HG03342 (cell line): Measurements from ENCODE around the gene ZNRF3.

Source experiments
- ATAC-seq: cut with Tn5 transposase; IDR thresholded peaks from one replicate; pipeline ENCODE4 v1.9.1; 2021; ENCODE audit warnings: mild to moderate bottlenecking, moderate library complexity; ENCODE audit not compliant: unreplicated experiment

ZNRF3 gene

GRCh38 chr22:29054251-29054767 lies 170.9 kb downstream of the ZNRF3 start:
- ATAC-seq = no peak

GRCh38 chr22:29055192-29055830 lies 171.9 kb downstream of the ZNRF3 start:
- no peak for ATAC-seq

GRCh38 chr22:29056472-29056871 lies 173.1 kb downstream of the ZNRF3 start:
- ATAC-seq = no peak

GRCh38 chr22:29060251-29060869 lies 177.0 kb downstream of the ZNRF3 start:
- ATAC-seq = no peak

GRCh38 chr22:29060931-29061330 lies 177.6 kb downstream of the ZNRF3 start:
- ATAC-seq = no peak

GRCh38 chr22:29061773-29062172 lies 178.4 kb downstream of the ZNRF3 start, which contains the start of gene C22orf31:
C22orf31 (minus strand) TSS chr22:29061831; CDS start chr22:29061792, 39 bp downstream.
- ATAC-seq = no peak

GRCh38 chr22:29062286-29062821 lies 179.0 kb downstream of the ZNRF3 start:
- ATAC-seq = no peak

- ATAC-seq = no peak
These were observed 182.3 kb downstream of the ZNRF3 start for GRCh38 chr22:29065468-29066190.

GRCh38 chr22:29069463-29069862 lies 186.1 kb downstream of the ZNRF3 start:
- no peak for ATAC-seq

- no peak for ATAC-seq
These were observed 187.1 kb downstream of the ZNRF3 start for GRCh38 chr22:29070490-29070889.

- no peak for ATAC-seq
These were observed 188.1 kb downstream of the ZNRF3 start for GRCh38 chr22:29071261-29072045.

GRCh38 chr22:29072193-29072978 lies 189.0 kb downstream of the ZNRF3 start:
- peak; percentile 87 for ATAC-seq

GRCh38 chr22:29072979-29073617 lies 189.7 kb downstream of the ZNRF3 start, which contains the start of gene KREMEN1:
KREMEN1 (plus strand) TSS chr22:29073035; CDS start chr22:29073131, 96 bp downstream.
- ATAC-seq = no peak

- ATAC-seq = no peak
These were observed 190.4 kb downstream of the ZNRF3 start for GRCh38 chr22:29073618-29074275.

- no peak for ATAC-seq
These were observed 191.0 kb downstream of the ZNRF3 start for GRCh38 chr22:29074276-29074772.

GRCh38 chr22:29078036-29078868 lies 194.9 kb downstream of the ZNRF3 start:
- ATAC-seq = no peak

GRCh38 chr22:29078869-29079207 lies 195.5 kb downstream of the ZNRF3 start:
- no peak for ATAC-seq
